Testis (tissue), 3 donors: ENCODE data around the gene DDR2. TPM values are rescaled to one million over a fixed set of nuclear protein-coding genes. Genes with fewer than 3 reads are reported as not detected.

Experiments
- DNase-seq: peaks from one replicate; pipeline ENCODE4 v3.0.0-alpha.2; 2019
- H3K27ac ChIP-seq, 2 donors: fragments of 200-600 bp; sonication (generic); one replicate each; pipeline ENCODE4 v1.5.1; 2019
- H3K27me3 ChIP-seq: fragments of 200-600 bp; sonication (generic); one replicate; pipeline ENCODE4 v1.5.1; 2019
- H3K36me3 ChIP-seq: fragments of 200-600 bp; sonication (generic); one replicate; pipeline ENCODE4 v1.5.1; 2017; ENCODE audit warnings: low read depth; ENCODE audit errors: missing control alignments
- H3K4me1 ChIP-seq: fragments of 200-600 bp; sonication (generic); one replicate; pipeline ENCODE4 v1.5.1; 2019
- H3K4me3 ChIP-seq, 2 donors: fragments of 200-600 bp; sonication (generic); one replicate each; pipeline ENCODE4 v1.5.1; 2017 to 2019
- H3K9me3 ChIP-seq: fragments of 200-600 bp; sonication (generic); one replicate; pipeline ENCODE4 v1.5.1; 2017
- CTCF ChIP-seq, 3 experiments: fragments of 450-650 bp in 2 of 3; fragments of 200-600 bp in 1 of 3; sonication (generic) in 1 of 3; IDR thresholded peaks; one replicate each; pipeline ENCODE4 v1.5.1; 2016 to 2019; ENCODE audit warnings: antibody characterized with exemption in 3 of 3, mild to moderate bottlenecking in 2 of 3, moderate library complexity in 1 of 3
- POLR2A ChIP-seq: fragments of 450-650 bp; IDR thresholded peaks from one replicate; pipeline ENCODE4 v1.6.1; 2017; ENCODE audit warnings: antibody characterized with exemption, mild to moderate bottlenecking, moderate library complexity
- WGBS, 2 donors: methylation state at CpG; one replicate each; pipeline ENCODE4 v1.1.5; 2018; 5-methylcytosine and 5-hydroxymethylcytosine counted together
- intact Hi-C: fragments of 100-400 bp; cut with DNase I; formaldehyde crosslinking; loops from one replicate; pipeline ENCODE4 v1.15.1; 2023; ENCODE audit warnings: low total_unique reads
- polyA plus RNA-seq: library from polyadenylated mRNA; stranded (reverse); fragments of 350-450 nt; fragmentation: Illumina TruSeq; extraction: RNeasy Lipid Tissue Mini Kit (QIAGEN cat#74804); gene quantifications from one replicate; pipeline ENCODE4 v1.2.3, GENCODE V29; 2014; ENCODE audit warnings: low read depth, low replicate concordance; ENCODE audit not compliant: insufficient read depth
- total RNA-seq, 2 donors: library from RNA; depleted of rRNA; stranded (reverse); fragments of >200 nt; gene quantifications; one replicate each; pipeline ENCODE4 v1.2.3, GENCODE V29; 2016

The DDR2 gene
- total and polyA plus RNA-seq, 3 donors from 2014 or later: 9.0 to 13.2 (median 9.2) TPM

GRCh38 chr1:162667381-162668080 lies 35.3 kb downstream of the DDR2 start:
- no peak overlapping the region for H3K4me3 ChIP-seq
- no peak for DNase-seq
- no peaks in the 10 kb centered on the region for H3K27me3 ChIP-seq
- intact Hi-C loops: no loop called here
- H3K4me1 ChIP-seq: no peaks in the 10 kb centered on the region
- H3K27ac ChIP-seq: no peak overlapping the region
- 63 to 70% methylated on average over 2 of the region's 2 CpGs for WGBS, 2 donors
- H3K36me3 ChIP-seq: no peaks in the 10 kb centered on the region
- TF ChIP-seq POLR2A: no peak
- no peak for TF ChIP-seq CTCF (IDR thresholded peaks at IDR 0.05)
- no peaks in the 10 kb centered on the region for H3K9me3 ChIP-seq

GRCh38 chr1:162670928-162671663 lies 38.8 kb downstream of the DDR2 start:
- Histone ChIP-seq H3K9me3 (no peaks in the 10 kb centered on the region), H3K4me1 (no peaks in the 10 kb centered on the region), H3K36me3 (no peaks in the 10 kb centered on the region), H3K27ac (peak overlapping the region in 1 of 2 donors; percentile 47), H3K4me3 (no peak overlapping the region), H3K27me3 (no peaks in the 10 kb centered on the region)
- WGBS, 2 donors: 66 to 67% methylated on average over 8 of the region's 8 CpGs
- intact Hi-C loops: no loop called here
- TF ChIP-seq POLR2A: no peak
- no peak for TF ChIP-seq CTCF (IDR thresholded peaks at IDR 0.05)
- DNase-seq: no peak

GRCh38 chr1:162671664-162672410 lies 39.6 kb downstream of the DDR2 start:
- Histone ChIP-seq H3K4me3 (no peak overlapping the region), H3K36me3 (no peaks in the 10 kb centered on the region), H3K27ac (peak overlapping the region in 1 of 2 donors; percentile 23), H3K4me1 (no peaks in the 10 kb centered on the region), H3K27me3 (no peaks in the 10 kb centered on the region), H3K9me3 (no peaks in the 10 kb centered on the region)
- TF ChIP-seq CTCF (IDR thresholded peaks at IDR 0.05): no peak
- 52 to 56% methylated on average over 5 of the region's 5 CpGs for WGBS, 2 donors
- no peak for DNase-seq
- intact Hi-C loops: no loop called here

- Histone ChIP-seq H3K27ac (peak overlapping the region in 1 of 2 donors; percentile 53), H3K36me3 (no peaks in the 10 kb centered on the region), H3K4me1 (no peaks in the 10 kb centered on the region), H3K27me3 (no peaks in the 10 kb centered on the region), H3K9me3 (no peaks in the 10 kb centered on the region), H3K4me3 (no peak overlapping the region)
- no peak for TF ChIP-seq POLR2A
- no peak for TF ChIP-seq CTCF (IDR thresholded peaks at IDR 0.05)
- WGBS, 2 donors: 49 to 67% methylated on average over 3 of the region's 3 CpGs
- intact Hi-C loops: no loop called here
- DNase-seq: no peak
These were observed 40.5 kb downstream of the DDR2 start for GRCh38 chr1:162672622-162673260.
